WTC11 (cell line): Measurements from ENCODE around the gene PCED1A. TPM values are rescaled to one million over a fixed set of nuclear protein-coding genes. Genes with fewer than 3 reads are reported as not detected.

ENCODE experiments used
- ATAC-seq: fragments of 200-7000 bp; cut with Tn5 transposase; 2 replicates; pipeline ENCODE4 v1.10.0; 2021; ENCODE audit warnings: mild to moderate bottlenecking, moderate library complexity
- CTCF ChIA-PET: fragments of 300-600 bp; sonication (Branson Sonifier 250); formaldehyde crosslinking; loops from one replicate; lab custom pipeline; 2021; ENCODE audit warnings: antibody characterized with exemption; lab: Charles Lee
- POLR2A ChIA-PET: fragments of 350-600 bp; sonication (Branson Sonifier 250); formaldehyde crosslinking; loops from one replicate; lab custom pipeline; 2021; ENCODE audit warnings: antibody characterized with exemption; lab: Charles Lee
- DNase-seq: peaks from one replicate; pipeline ENCODE4 v3.0.0; 2021; ENCODE audit warnings: low spot score
- H3K27ac Mint-ChIP-seq: 2 replicates; pipeline ENCODE4 v1.8.0; 2021; ENCODE audit warnings: mixed read lengths
- H3K27me3 Mint-ChIP-seq: 2 replicates; pipeline ENCODE4 v1.8.0; 2021; ENCODE audit warnings: low read depth, mild to moderate bottlenecking, moderate library complexity, mixed read lengths
- H3K36me3 Mint-ChIP-seq: 2 replicates; pipeline ENCODE4 v1.8.0; 2021; ENCODE audit warnings: mixed read lengths
- H3K4me1 Mint-ChIP-seq: 2 replicates; pipeline ENCODE4 v1.8.0; 2022; ENCODE audit warnings: mixed read lengths
- H3K4me3 Mint-ChIP-seq: 2 replicates; pipeline ENCODE4 v1.8.0; 2021; ENCODE audit warnings: mild to moderate bottlenecking, moderate library complexity, mixed read lengths
- H3K9me3 Mint-ChIP-seq: 2 replicates; pipeline ENCODE4 v1.8.0; 2021; ENCODE audit warnings: mixed read lengths
- AR ChIP-seq: fragments of 250-450 bp; sonication (Bioruptor Pico); IDR thresholded peaks from 2 replicates; pipeline ENCODE4 v1.9.0; 2021; ENCODE audit warnings: mild to moderate bottlenecking
- CREB1 ChIP-seq: sonication (generic); formaldehyde crosslinking; IDR thresholded peaks from 2 replicates; pipeline ENCODE4 v1.8.0; 2023; ENCODE audit warnings: mild to moderate bottlenecking, missing genetic modification reagents
- E2F5 ChIP-seq: sonication (generic); formaldehyde crosslinking; IDR thresholded peaks from 2 replicates; pipeline ENCODE4 v1.8.1; 2022; ENCODE audit warnings: mild to moderate bottlenecking, moderate library complexity, missing genetic modification reagents
- HMGA2 ChIP-seq: fragments of 250-450 bp; sonication (Bioruptor Pico); IDR thresholded peaks from 2 replicates; pipeline ENCODE4 v1.4.0; 2021; ENCODE audit warnings: mild to moderate bottlenecking, moderate library complexity
- IRF1 ChIP-seq: sonication (generic); formaldehyde crosslinking; IDR thresholded peaks from 2 replicates; pipeline ENCODE4 v1.8.0; 2023; ENCODE audit warnings: missing genetic modification reagents
- NFATC4 ChIP-seq: fragments of 250-450 bp; sonication (Bioruptor Pico); IDR thresholded peaks from 2 replicates; pipeline ENCODE4 v1.9.0; 2021; ENCODE audit warnings: mild to moderate bottlenecking
- NR3C1 ChIP-seq: sonication (generic); formaldehyde crosslinking; conservative IDR thresholded peaks from 2 replicates; pipeline ENCODE4 v1.8.1; 2023; ENCODE audit warnings: low read depth, mild to moderate bottlenecking, missing genetic modification reagents
- PRDM15 ChIP-seq: sonication (generic); formaldehyde crosslinking; IDR thresholded peaks from 2 replicates; pipeline ENCODE4 v1.8.0; 2022; ENCODE audit warnings: missing genetic modification reagents
- PREB ChIP-seq: sonication (generic); formaldehyde crosslinking; IDR thresholded peaks from 2 replicates; pipeline ENCODE4 v1.8.1; 2022; ENCODE audit warnings: mild to moderate bottlenecking, missing genetic modification reagents, moderate library complexity, borderline replicate concordance
- PRRX2 ChIP-seq: fragments of 250-450 bp; sonication (Bioruptor Pico); IDR thresholded peaks from 2 replicates; pipeline ENCODE4 v1.8.0; 2021; ENCODE audit warnings: mild to moderate bottlenecking
- SOX15 ChIP-seq: fragments of 250-450 bp; sonication (Bioruptor Pico); IDR thresholded peaks from 2 replicates; pipeline ENCODE4 v1.9.0; 2021; ENCODE audit warnings: mild to moderate bottlenecking
- TP53 ChIP-seq: sonication (generic); formaldehyde crosslinking; IDR thresholded peaks from 2 replicates; pipeline ENCODE4 v1.8.1; 2023; ENCODE audit warnings: mild to moderate bottlenecking, missing genetic modification reagents
- ZNF121 ChIP-seq: sonication (generic); formaldehyde crosslinking; IDR thresholded peaks from 2 replicates; pipeline ENCODE4 v1.8.0; 2023; ENCODE audit warnings: missing genetic modification reagents
- ZNF425 ChIP-seq: fragments of 250-450 bp; sonication (Bioruptor Pico); conservative IDR thresholded peaks from 2 replicates; pipeline ENCODE4 v1.9.0; 2021; ENCODE audit warnings: mild to moderate bottlenecking
- ZNF671 ChIP-seq: fragments of 250-450 bp; sonication (Bioruptor Pico); IDR thresholded peaks from 2 replicates; pipeline ENCODE4 v1.8.0; 2021; ENCODE audit warnings: mild to moderate bottlenecking
- total RNA-seq: library from RNA; stranded (reverse); gene quantifications from 3 replicates; pipeline ENCODE4 v1.2.3, GENCODE V29; 2021

The PCED1A gene
- total RNA-seq, 1 experiment from 2014 or later: 19.7 TPM

- no peak for TF ChIP-seq E2F5
- no peak for TF ChIP-seq PREB (CRISPR knock-in tag)
These were observed 44.3 kb downstream of the PCED1A start (continued) for GRCh38 chr20:2796011-2796660.

GRCh38 chr20:2795451-2795850 lies 45.0 kb downstream of the PCED1A start:
- POLR2A ChIA-PET: interaction anchor here (0.5 kb wide), 1 partner anchor 131 kb away, joined by 3 read pairs; no protein-coding TSS in a partner anchor
- no peaks in the 10 kb centered on the region for H3K9me3 Mint-ChIP-seq

More at GRCh38 chr20:2795451-2795850, 45.0 kb downstream of the PCED1A start:
- H3K27ac Mint-ChIP-seq: no peak overlapping the region
- peaks cover 22% of the 10 kb centered on the region for H3K36me3 Mint-ChIP-seq
- H3K4me3 Mint-ChIP-seq: no peak overlapping the region
- no peak for DNase-seq
- CTCF ChIA-PET: interaction anchor here (0.7 to 1.0 kb wide), 2 partner anchors 57 to 107 kb away, joined by 3 read pairs; no protein-coding TSS in a partner anchor
- H3K4me1 Mint-ChIP-seq: peaks cover 14% of the 10 kb centered on the region
- TF ChIP-seq ZNF425 (no peak), IRF1 (CRISPR knock-in tag) (no peak), PRDM15 (CRISPR knock-in tag) (no peak), NR3C1 (CRISPR knock-in tag) (no peak), NFATC4 (CRISPR knock-in tag) (no peak), ZNF121 (CRISPR knock-in tag) (no peak), TP53 (no peak), CREB1 (no peak), SOX15 (CRISPR knock-in tag) (no peak), ZNF671 (CRISPR knock-in tag) (no peak), AR (no peak), PRRX2 (CRISPR knock-in tag) (no peak), HMGA2 (CRISPR knock-in tag) (no peak)
- no peak for ATAC-seq
- peaks cover 5% of the 10 kb centered on the region; the same call in 1 of the 2 replicates for H3K27me3 Mint-ChIP-seq
